Cardiac muscle cell (in vitro differentiated cells and primary cell): ENCODE measurements around the gene PLBD2. TPM values are rescaled to one million over a fixed set of nuclear protein-coding genes. Genes with fewer than 3 reads are reported as not detected.

Source experiments
- DNase-seq, 2 donors: peaks; one replicate each; pipeline versions ENCODE4 v3.0.0 to v3.0.0-alpha.2; 2010 to 2017; ENCODE audit warnings: low read depth in 1 of 2, low spot score in 1 of 2
- H3K27ac ChIP-seq: fragments of 200-600 bp; sonication (generic); 2 replicates; pipeline ENCODE4 v1.5.1; 2016
- H3K27me3 ChIP-seq: fragments of 200-600 bp; sonication (generic); 2 replicates; pipeline ENCODE4 v1.6.0; 2016; ENCODE audit warnings: control low read depth
- H3K36me3 ChIP-seq: fragments of 200-600 bp; sonication (generic); 2 replicates; pipeline ENCODE4 v1.5.1; 2016; ENCODE audit warnings: control low read depth
- H3K4me1 ChIP-seq: fragments of 200-600 bp; sonication (generic); 2 replicates; pipeline ENCODE4 v1.8.1; 2017; ENCODE audit warnings: low read depth, mild to moderate bottlenecking, mixed run types
- H3K4me3 ChIP-seq: fragments of 200-600 bp; sonication (generic); 2 replicates; pipeline ENCODE4 v1.5.1; 2016; ENCODE audit warnings: mild to moderate bottlenecking
- H3K9me3 ChIP-seq: fragments of 200-600 bp; sonication (generic); 2 replicates; pipeline ENCODE4 v1.5.1; 2017; ENCODE audit warnings: low read depth, mild to moderate bottlenecking, control low read depth
- CTCF ChIP-seq: IDR thresholded peaks from 2 replicates; pipeline ENCODE4 v1.5.1; 2012; ENCODE audit warnings: low read depth, mild to moderate bottlenecking, low read length
- polyA plus RNA-seq: library from polyadenylated mRNA; unstranded; fragments of >200 nt; fragmentation: Nextera tagmentation; extraction: Ambion mirVana; gene quantifications from 2 replicates; pipeline ENCODE4 v1.2.1, GENCODE V29; 2016
- total RNA-seq: library from RNA; depleted of rRNA; stranded (reverse); fragments of >200 nt; gene quantifications from 2 replicates; pipeline ENCODE4 v1.2.3, GENCODE V29; 2016

PLBD2 gene
- total and polyA plus RNA-seq, 2 experiments from 2014 or later, result 11.7 to 17.3 TPM

- H3K27me3 ChIP-seq, result no peaks in the 10 kb centered on the region
- DNase-seq, result peak in 1 of 2 donors; percentile 94
- TF ChIP-seq CTCF, result no peak
- no peaks in the 10 kb centered on the region for H3K36me3 ChIP-seq
- H3K9me3 ChIP-seq, result no peaks in the 10 kb centered on the region
- no peaks in the 10 kb centered on the region for H3K4me1 ChIP-seq
- no peak within 1 kb of the TSS for H3K27ac ChIP-seq
- H3K4me3 ChIP-seq, result no peak within 1 kb of the TSS
Measured at GRCh38 chr12:113403435-113404415, 45.3 kb downstream of the PLBD2 start, which contains the start of gene SDS. TSS of gene SDS (minus strand) at chr12:113403887. CDS start at chr12:113399708, 4,179 bp downstream.

- Histone ChIP-seq H3K4me1 (no peaks in the 10 kb centered on the region), H3K36me3 (no peaks in the 10 kb centered on the region), H3K27ac (no peak overlapping the region), H3K27me3 (no peaks in the 10 kb centered on the region), H3K4me3 (no peak overlapping the region), H3K9me3 (no peaks in the 10 kb centered on the region)
- no peak for TF ChIP-seq CTCF
- DNase-seq, result no peak
Measured at GRCh38 chr12:113405694-113406093, 47.3 kb downstream of the PLBD2 start.

GRCh38 chr12:113407931-113408600 is 49.7 kb downstream of the PLBD2 start:
- peak in 1 of 2 donors; percentile 74 for DNase-seq
- no peak overlapping the region for H3K27ac ChIP-seq
- H3K27me3 ChIP-seq, result no peaks in the 10 kb centered on the region
- H3K4me1 ChIP-seq, result no peaks in the 10 kb centered on the region
- no peaks in the 10 kb centered on the region for H3K36me3 ChIP-seq
- TF ChIP-seq CTCF, result no peak
- no peaks in the 10 kb centered on the region for H3K9me3 ChIP-seq
- H3K4me3 ChIP-seq, result no peak overlapping the region

- Histone ChIP-seq H3K9me3 (no peaks in the 10 kb centered on the region), H3K27me3 (no peaks in the 10 kb centered on the region), H3K36me3 (no peaks in the 10 kb centered on the region), H3K4me3 (no peak overlapping the region), H3K4me1 (no peaks in the 10 kb centered on the region), H3K27ac (no peak overlapping the region)
- no peak for DNase-seq
- TF ChIP-seq CTCF, result no peak
Measured at GRCh38 chr12:113408756-113409298, 50.4 kb downstream of the PLBD2 start.

GRCh38 chr12:113409462-113410124 is 51.2 kb downstream of the PLBD2 start:
- no peaks in the 10 kb centered on the region for H3K36me3 ChIP-seq
- H3K27ac ChIP-seq, result no peak overlapping the region
- no peak overlapping the region for H3K4me3 ChIP-seq
- no peak for TF ChIP-seq CTCF
- H3K4me1 ChIP-seq, result no peaks in the 10 kb centered on the region
- no peaks in the 10 kb centered on the region for H3K9me3 ChIP-seq
- H3K27me3 ChIP-seq, result no peaks in the 10 kb centered on the region
- DNase-seq, result no peak
